Neuronal stem cell (in vitro differentiated cells): ENCODE data around the gene SLC28A3.

Experiments
- DNase-seq: peaks from one replicate; pipeline ENCODE4 v3.0.0-alpha.2; 2013; ENCODE audit warnings: low spot score
- H2AFZ ChIP-seq: one replicate; pipeline ENCODE4 v1.6.1; 2013; ENCODE audit warnings: mild to moderate bottlenecking, low read length, inconsistent platforms
- H2AK5ac ChIP-seq: 2 replicates; pipeline ENCODE4 v1.6.1; 2013; ENCODE audit warnings: low read depth, mild to moderate bottlenecking, inconsistent platforms, low read length, moderate library complexity, mixed read lengths
- H2BK120ac ChIP-seq: 2 replicates; pipeline ENCODE4 v1.6.1; 2013; ENCODE audit warnings: low read depth, mild to moderate bottlenecking, inconsistent platforms, low read length, moderate library complexity, mixed read lengths
- H2BK12ac ChIP-seq: one replicate; pipeline ENCODE4 v1.6.1; 2013; ENCODE audit warnings: low read length, inconsistent platforms
- H2BK15ac ChIP-seq: 2 replicates; pipeline ENCODE4 v1.6.1; 2013; ENCODE audit warnings: mild to moderate bottlenecking, low read length, inconsistent platforms, mixed read lengths
- H2BK5ac ChIP-seq: one replicate; pipeline ENCODE4 v1.6.1; 2013; ENCODE audit warnings: inconsistent platforms, mild to moderate bottlenecking, low read length, moderate library complexity
- H3K14ac ChIP-seq: one replicate; pipeline ENCODE4 v1.6.1; 2013; ENCODE audit warnings: low read length, inconsistent platforms
- H3K18ac ChIP-seq: 2 replicates; pipeline ENCODE4 v1.6.1; 2013; ENCODE audit warnings: low read length, inconsistent platforms
- H3K23ac ChIP-seq: 2 replicates; pipeline ENCODE4 v1.6.1; 2013; ENCODE audit warnings: low read depth, mild to moderate bottlenecking, mixed read lengths, low read length, inconsistent platforms; ENCODE audit not compliant: poor library complexity
- H3K27ac ChIP-seq: replicated peaks from 3 replicates; pipeline ENCODE4 v1.5.1; 2013; ENCODE audit warnings: low read length, inconsistent platforms
- H3K27me3 ChIP-seq, 3 experiments: 2 replicates each; pipeline ENCODE4 v1.6.1; 2013; ENCODE audit warnings: low read length in 3 of 3, mild to moderate bottlenecking in 2 of 3, inconsistent platforms in 1 of 3, low read depth in 1 of 3, mixed read lengths in 1 of 3, moderate library complexity in 1 of 3; ENCODE audit not compliant: control insufficient read depth in 3 of 3, insufficient read depth in 3 of 3
- H3K36me3 ChIP-seq, 2 donors: replicated peaks in 1 of 2; 2 replicates each; pipeline ENCODE4 v1.6.1; 2013; ENCODE audit warnings: low read length in 2 of 2; ENCODE audit not compliant: control insufficient read depth in 2 of 2, insufficient read depth in 2 of 2
- H3K4ac ChIP-seq: 2 replicates; pipeline ENCODE4 v1.6.1; 2013; ENCODE audit warnings: inconsistent platforms, mild to moderate bottlenecking, low read length, moderate library complexity
- H3K4me1 ChIP-seq, 2 donors: 1 replicate in 1 of 2; 2 replicates in 1 of 2; pipeline ENCODE4 v1.6.1; 2013; ENCODE audit warnings: low read length in 2 of 2, low read depth in 1 of 2; ENCODE audit not compliant: control insufficient read depth in 2 of 2, insufficient read depth in 1 of 2
- H3K4me2 ChIP-seq: one replicate; pipeline ENCODE4 v1.6.1; 2013; ENCODE audit warnings: mild to moderate bottlenecking, low read length, inconsistent platforms; ENCODE audit not compliant: insufficient read depth, poor library complexity, severe bottlenecking
- H3K4me3 ChIP-seq, 2 donors: 2 replicates each; pipeline ENCODE4 v1.5.1; 2013; ENCODE audit warnings: low read length in 2 of 2, mild to moderate bottlenecking in 2 of 2, inconsistent platforms in 1 of 2, moderate library complexity in 1 of 2
- H3K79me1 ChIP-seq: one replicate; pipeline ENCODE4 v1.6.1; 2013; ENCODE audit warnings: low read depth, mild to moderate bottlenecking, inconsistent platforms, low read length, moderate library complexity
- H3K9ac ChIP-seq: one replicate; pipeline ENCODE4 v1.6.1; 2013; ENCODE audit warnings: mild to moderate bottlenecking, low read depth, low read length, inconsistent platforms; ENCODE audit not compliant: poor library complexity
- H3K9me3 ChIP-seq, 2 donors: replicated peaks in 1 of 2; 2 replicates each; pipeline versions ENCODE3 to v1.6.1; 2013; ENCODE audit warnings: low read length in 2 of 2, mild to moderate bottlenecking in 2 of 2, inconsistent platforms in 1 of 2, low read depth in 1 of 2, mixed read lengths in 1 of 2, moderate library complexity in 1 of 2; ENCODE audit not compliant: control insufficient read depth in 2 of 2, insufficient read depth in 1 of 2
- H4K8ac ChIP-seq: one replicate; pipeline ENCODE4 v1.6.1; 2013; ENCODE audit warnings: low read depth, mild to moderate bottlenecking, inconsistent platforms, low read length, moderate library complexity
- H4K91ac ChIP-seq: one replicate; pipeline ENCODE4 v1.6.1; 2013; ENCODE audit warnings: low read length, low read depth, mild to moderate bottlenecking, inconsistent platforms; ENCODE audit not compliant: poor library complexity
- WGBS, 2 donors: extraction: QIAGEN DNeasy Blood & Tissue Kit; methylation state at CpG; one replicate each; pipeline ENCODE4 v1.1.7; 2013; ENCODE audit warnings: missing lambda C conversion rate in 2 of 2, mixed read lengths in 1 of 2; ENCODE audit not compliant: insufficient read length in 2 of 2, insufficient replicate concordance in 1 of 2; ENCODE audit errors: extremely low coverage in 2 of 2; 5-methylcytosine and 5-hydroxymethylcytosine counted together

SLC28A3 gene

GRCh38 chr9:84330246-84330645 lies 10.3 kb downstream of the SLC28A3 start:
- no peaks in the 10 kb centered on the region for H3K27me3 ChIP-seq
- H4K91ac ChIP-seq, result no peak overlapping the region
- H2BK15ac ChIP-seq, result no peak overlapping the region
- H2BK120ac ChIP-seq, result no peak overlapping the region
- H3K23ac ChIP-seq, result no peak overlapping the region
- H3K4me3 ChIP-seq, result no peak overlapping the region
- H2AFZ ChIP-seq, result no peak overlapping the region
- no peak overlapping the region for H3K14ac ChIP-seq
- H3K27ac ChIP-seq, result no peak overlapping the region
- no peak overlapping the region for H4K8ac ChIP-seq
- WGBS, 2 donors, result no CpG with 5 or more reads among the region's 1 CpG
- no peak overlapping the region for H3K18ac ChIP-seq
- H3K4ac ChIP-seq, result no peak overlapping the region
- H3K4me2 ChIP-seq, result no peak overlapping the region
- DNase-seq, result no peak
- no peaks in the 10 kb centered on the region for H3K4me1 ChIP-seq
- no peaks in the 10 kb centered on the region for H3K36me3 ChIP-seq
- H2BK12ac ChIP-seq, result no peak overlapping the region
- no peaks in the 10 kb centered on the region for H3K79me1 ChIP-seq
- H2BK5ac ChIP-seq, result no peak overlapping the region
- no peak overlapping the region for H3K9ac ChIP-seq
- no peaks in the 10 kb centered on the region for H3K9me3 ChIP-seq
- no peak overlapping the region for H2AK5ac ChIP-seq

- no peak overlapping the region for H2BK15ac ChIP-seq
- DNase-seq, result no peak
- WGBS, 2 donors, result no CpG with 5 or more reads among the region's 3 CpGs
These were observed 13.4 kb downstream of the SLC28A3 start for GRCh38 chr9:84327184-84327583.

GRCh38 chr9:84325347-84325973 lies 15.1 kb downstream of the SLC28A3 start:
- no peak overlapping the region for H3K4me3 ChIP-seq
- no CpG with 5 or more reads among the region's 3 CpGs for WGBS, 2 donors
- no peak overlapping the region for H2AK5ac ChIP-seq
- H3K4me1 ChIP-seq, result no peaks in the 10 kb centered on the region
- H4K91ac ChIP-seq, result no peak overlapping the region
- H3K4ac ChIP-seq, result no peak overlapping the region
- no peak overlapping the region for H2BK12ac ChIP-seq
- H3K36me3 ChIP-seq, result no peaks in the 10 kb centered on the region
- H4K8ac ChIP-seq, result no peak overlapping the region
- H2AFZ ChIP-seq, result no peak overlapping the region
- DNase-seq, result no peak
- no peak overlapping the region for H2BK15ac ChIP-seq
- no peak overlapping the region for H3K14ac ChIP-seq
- H3K23ac ChIP-seq, result no peak overlapping the region
- no peak overlapping the region for H3K27ac ChIP-seq
- H2BK120ac ChIP-seq, result no peak overlapping the region
- no peaks in the 10 kb centered on the region for H3K79me1 ChIP-seq
- no peaks in the 10 kb centered on the region for H3K27me3 ChIP-seq
- no peak overlapping the region for H3K18ac ChIP-seq
- no peak overlapping the region for H2BK5ac ChIP-seq
- no peak overlapping the region for H3K4me2 ChIP-seq
- H3K9ac ChIP-seq, result no peak overlapping the region
- H3K9me3 ChIP-seq, result no peaks in the 10 kb centered on the region

More at GRCh38 chr9:84327184-84327583, 13.4 kb downstream of the SLC28A3 start:
- Histone ChIP-seq H3K36me3 (no peaks in the 10 kb centered on the region), H4K8ac (no peak overlapping the region), H2AFZ (no peak overlapping the region), H3K9ac (no peak overlapping the region), H3K27ac (no peak overlapping the region), H3K18ac (no peak overlapping the region), H3K27me3 (no peaks in the 10 kb centered on the region), H3K14ac (no peak overlapping the region), H2BK12ac (no peak overlapping the region), H3K4me2 (no peak overlapping the region), H3K4me3 (no peak overlapping the region), H2BK120ac (no peak overlapping the region), H3K4ac (no peak overlapping the region), H3K23ac (no peak overlapping the region), H4K91ac (no peak overlapping the region), H3K79me1 (no peaks in the 10 kb centered on the region), H2BK5ac (no peak overlapping the region), H3K4me1 (no peaks in the 10 kb centered on the region), H3K9me3 (no peaks in the 10 kb centered on the region), H2AK5ac (no peak overlapping the region)

- no peak overlapping the region for H3K18ac ChIP-seq
- no peaks in the 10 kb centered on the region for H3K27me3 ChIP-seq
- H2BK120ac ChIP-seq, result no peak overlapping the region
- H3K4me3 ChIP-seq, result no peak overlapping the region
- H2AK5ac ChIP-seq, result no peak overlapping the region
- H4K8ac ChIP-seq, result no peak overlapping the region
- no peaks in the 10 kb centered on the region for H3K79me1 ChIP-seq
- H3K4me1 ChIP-seq, result no peaks in the 10 kb centered on the region
- H3K4me2 ChIP-seq, result no peak overlapping the region
- no peak overlapping the region for H3K4ac ChIP-seq
- no peak overlapping the region for H2BK12ac ChIP-seq
- no peak overlapping the region for H2AFZ ChIP-seq
- H2BK15ac ChIP-seq, result no peak overlapping the region
- H3K14ac ChIP-seq, result no peak overlapping the region
- no peak overlapping the region for H3K9ac ChIP-seq
- no peaks in the 10 kb centered on the region for H3K36me3 ChIP-seq
- no peak for DNase-seq
- no peaks in the 10 kb centered on the region for H3K9me3 ChIP-seq
- H3K23ac ChIP-seq, result no peak overlapping the region
- no peak overlapping the region for H3K27ac ChIP-seq
- H2BK5ac ChIP-seq, result no peak overlapping the region
- H4K91ac ChIP-seq, result no peak overlapping the region
These were observed 15.7 kb downstream of the SLC28A3 start for GRCh38 chr9:84324811-84325210.
